H1 (cell line): ENCODE results near the gene MYLK. TPM values are rescaled to one million over a fixed set of nuclear protein-coding genes. Genes with fewer than 3 reads are reported as not detected.

Source experiments
- CHD2 ChIP-seq: IDR thresholded peaks from 2 replicates; pipeline ENCODE4 v1.6.1; 2012; ENCODE audit warnings: low read length, improper control_type of control experiment
- JUN ChIP-seq: IDR thresholded peaks from 2 replicates; pipeline ENCODE4 v1.6.1; 2011; ENCODE audit warnings: low read depth, mild to moderate bottlenecking, improper control_type of control experiment, low read length
- KDM4A ChIP-seq: IDR thresholded peaks from one replicate; pipeline ENCODE4 v1.7.1; 2012; ENCODE audit warnings: low read depth, mild to moderate bottlenecking, moderate library complexity, low read length, inconsistent platforms; ENCODE audit not compliant: severe bottlenecking
- PHF8 ChIP-seq: fragments of 200-600 bp; sonication (generic); conservative IDR thresholded peaks from 2 replicates; pipeline ENCODE4 v1.7.1; 2012; ENCODE audit warnings: low read depth, mild to moderate bottlenecking, inconsistent platforms, low read length, moderate library complexity
- SUZ12 ChIP-seq: fragments of 200-600 bp; sonication (generic); IDR thresholded peaks from 2 replicates; pipeline ENCODE4 v1.6.1; 2012; ENCODE audit warnings: mild to moderate bottlenecking, inconsistent platforms, low read length, moderate library complexity, mixed read lengths
- TCF12 ChIP-seq: IDR thresholded peaks from 2 replicates; pipeline ENCODE4 v1.6.1; 2011; ENCODE audit warnings: low read depth, mild to moderate bottlenecking, low read length
- polyA plus RNA-seq, 7 experiments: library from polyadenylated mRNA; depleted of rRNA in 3 of 7; stranded (reverse) in 5 of 7; unstranded in 2 of 7; fragments of >200 nt in 5 of 7; fragments of 200-250 nt in 2 of 7; gene quantifications; 1 replicate in 5 of 7; 2 replicates in 1 of 7; 4 replicates in 1 of 7; pipeline versions ENCODE4 v1.2.1 to v1.2.3, GENCODE V29; 2011 to 2013; ENCODE audit warnings: missing spikeins in 2 of 7, mixed read lengths in 2 of 7
- total RNA-seq: library from RNA; stranded (reverse); fragmentation: NEBNext Ultra II Directional; extraction: Animal tissue kit (Norgen Biotek cat#: 25700); gene quantifications from 2 replicates; pipeline ENCODE4 v1.2.1, GENCODE V29; 2021

The MYLK gene
- total and polyA plus RNA-seq, 2 of the 8 experiments (the other 6 are each of a cell fraction or from before 2014, with no cell fraction given), result 11.6 to 21.3 TPM

DNA sequence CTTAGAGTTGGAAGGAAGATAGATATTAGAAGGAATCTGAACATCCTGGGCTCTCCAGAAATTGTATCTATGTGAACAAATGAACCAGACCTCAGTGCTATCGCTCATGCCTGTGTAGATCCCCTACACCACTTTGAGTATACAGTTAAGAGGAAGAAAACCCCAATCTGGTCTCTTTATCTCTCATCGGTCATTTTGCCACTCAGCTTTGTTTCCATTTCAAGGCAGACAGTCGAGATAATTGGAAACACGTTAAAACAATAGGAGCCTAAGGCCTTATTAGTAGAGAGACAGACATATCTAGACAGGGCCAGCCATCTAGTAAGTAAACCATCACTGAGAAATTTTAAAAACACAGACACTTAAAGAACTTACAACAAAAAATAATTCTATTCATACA, 101.6 kb downstream of the MYLK start (continued):
- TF ChIP-seq PHF8 (no peak), TCF12 (no peak), SUZ12 (no peak), KDM4A (no peak), CHD2 (no peak), JUN (no peak)
